NOMO-1 treated with dmso at 0.1 percent for 144 hours (cell line): ENCODE data around the gene MSTN.

Source experiments
- DNase-seq: peaks from one replicate; lab custom pipeline; 2025; ENCODE audit not compliant: unreplicated experiment; lab: John Stamatoyannopoulos, UW

MSTN gene

GRCh38 chr2:190062601-190063000 lies at the start of gene MSTN:
Gene MSTN, minus strand, starts transcription at chr2:190062729. Its CDS starts 133 bp downstream, at chr2:190062596.
- no peak for DNase-seq

DNA sequence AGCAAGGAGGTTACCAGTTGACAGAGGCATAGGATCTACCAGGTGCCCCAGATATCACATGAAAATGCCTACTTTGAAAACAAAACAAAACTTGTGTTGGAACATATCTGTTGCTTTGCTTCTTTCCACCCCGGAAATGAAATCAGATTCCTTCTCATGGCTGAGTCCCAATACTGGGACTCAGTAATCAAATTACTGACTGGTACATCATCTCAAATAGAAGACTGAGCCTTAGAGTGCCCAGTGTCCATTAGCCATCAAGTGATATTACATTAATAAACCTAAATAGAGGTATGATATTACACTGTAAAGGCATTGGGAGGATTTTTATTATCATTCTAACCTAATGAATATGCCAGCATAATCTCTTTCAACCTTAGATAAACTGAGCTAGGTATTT lies 48.6 kb upstream of the MSTN start:
- no peak for DNase-seq

DNA sequence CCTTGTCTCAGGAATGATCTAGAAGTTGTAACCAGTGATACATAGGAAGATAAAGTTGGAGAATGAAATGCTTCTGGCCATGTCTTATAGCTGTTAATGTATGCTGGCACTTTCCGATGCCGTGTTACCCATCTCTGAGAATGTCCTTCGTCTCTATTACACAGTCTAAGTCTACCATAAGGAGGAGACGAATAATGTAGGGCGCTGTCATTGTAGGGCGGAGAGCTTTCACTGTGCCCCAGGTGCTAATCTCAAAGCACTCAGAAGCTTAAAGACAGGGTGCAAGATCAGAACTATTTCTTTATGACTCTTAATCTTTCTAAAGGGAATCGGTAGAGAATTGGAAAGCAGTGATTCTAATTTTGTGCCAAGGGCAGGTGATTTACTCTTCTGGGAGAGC lies 48.2 kb upstream of the MSTN start:
- DNase-seq, result no peak

- no peak for DNase-seq
Observed at GRCh38 chr2:190110131-190110530, 47.6 kb upstream of the MSTN start.

DNA sequence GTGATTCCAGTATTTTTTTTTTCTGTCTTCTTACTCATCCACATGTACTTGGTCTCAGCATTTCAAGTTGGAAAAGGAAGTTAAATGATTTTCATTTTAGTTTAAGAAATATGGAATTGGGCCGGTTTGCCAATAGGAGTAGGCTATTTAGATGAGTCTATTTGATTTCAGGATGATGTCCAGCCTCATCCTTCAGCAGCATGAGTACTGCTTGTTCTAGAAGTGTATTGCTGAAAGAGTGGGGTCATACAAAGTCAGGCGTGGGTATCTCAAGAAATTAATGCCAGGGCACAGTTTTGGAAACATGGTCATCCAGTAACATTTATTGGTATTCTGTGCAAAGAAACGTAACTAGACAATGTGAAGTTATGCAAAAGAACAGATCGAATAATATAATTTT lies 44.9 kb upstream of the MSTN start:
- DNase-seq, result no peak

- no peak for DNase-seq
Observed at GRCh38 chr2:190106783-190107182, 44.3 kb upstream of the MSTN start.

DNA sequence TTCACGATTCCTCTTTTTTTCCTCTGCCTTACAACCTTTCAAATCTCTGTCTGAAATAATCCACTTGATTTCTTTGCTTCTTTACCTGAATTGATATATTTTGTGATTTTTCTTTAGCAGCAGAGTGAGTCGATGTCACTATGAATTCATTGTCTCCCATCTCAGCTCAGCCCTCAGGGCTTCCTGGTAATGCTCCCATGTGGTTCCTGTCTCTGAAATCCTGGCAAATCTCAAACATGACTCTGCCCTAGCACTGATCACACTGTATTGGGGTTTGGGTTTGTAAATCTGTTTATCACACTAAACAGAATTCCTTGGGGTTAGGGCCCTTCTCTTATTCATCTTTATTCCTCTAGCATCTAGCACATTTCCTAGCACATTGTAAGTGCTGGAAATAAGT lies 43.0 kb upstream of the MSTN start:
- no peak for DNase-seq

- DNase-seq, result no peak
Observed at GRCh38 chr2:190103144-190103543, 40.6 kb upstream of the MSTN start.

DNA sequence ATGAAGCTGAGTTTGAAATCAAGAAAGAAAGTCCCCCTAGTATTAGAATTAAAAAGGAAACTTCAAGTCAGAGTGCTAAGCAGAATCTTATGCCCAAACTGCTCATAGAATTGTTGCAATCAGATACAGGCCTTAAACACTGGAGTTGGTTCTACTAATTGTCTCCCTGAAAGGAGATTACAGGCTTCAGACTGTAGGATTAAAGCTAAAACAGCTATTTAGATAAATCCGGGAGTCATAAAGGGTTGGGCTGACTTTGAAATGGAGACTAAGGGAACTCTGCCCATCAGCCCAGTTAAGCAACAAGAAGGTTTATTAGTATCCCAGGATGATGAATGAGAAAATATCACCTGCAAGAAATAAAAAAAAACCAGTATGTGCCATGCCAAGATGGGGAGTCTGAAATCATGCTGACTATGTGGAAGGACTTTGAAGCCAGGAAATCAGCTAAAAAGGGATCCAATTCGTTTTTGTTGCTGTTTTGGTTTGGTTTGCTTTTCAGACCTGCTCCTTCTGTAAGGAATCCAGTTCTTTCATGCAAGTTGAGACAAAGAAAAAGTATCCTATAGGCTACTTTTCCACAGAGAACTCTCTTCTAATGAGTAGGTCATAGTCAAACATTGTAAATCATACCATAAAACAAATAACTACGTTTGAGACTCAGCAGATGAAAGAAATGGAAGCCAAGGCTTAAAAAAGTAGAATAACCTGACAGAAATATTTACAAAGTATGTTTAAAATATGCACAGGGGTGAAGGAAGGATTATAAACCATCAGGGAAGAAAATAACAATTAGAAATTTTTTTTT lies 37.6 kb upstream of the MSTN start:
- DNase-seq, result no peak

- DNase-seq, result no peak
Observed at GRCh38 chr2:190098851-190099250, 36.3 kb upstream of the MSTN start.

DNA sequence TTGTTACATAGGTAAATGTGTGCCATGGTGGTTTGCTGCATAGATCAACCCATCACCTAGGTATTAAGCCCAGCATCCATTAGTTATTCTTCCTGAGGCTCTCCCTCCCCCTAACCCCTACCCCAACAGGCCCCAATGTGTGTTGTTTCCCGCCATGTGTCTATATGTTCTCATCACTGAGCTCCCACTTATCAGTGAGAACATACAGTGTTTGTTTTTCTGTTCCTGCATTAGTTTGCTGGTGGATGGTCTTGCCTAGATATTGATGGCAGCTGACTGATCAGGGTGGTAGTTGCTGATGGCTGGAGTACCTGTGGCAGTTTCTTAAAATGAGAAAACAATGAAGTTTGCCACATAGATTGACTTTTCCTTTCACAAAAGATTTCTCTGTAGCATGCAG lies 34.6 kb upstream of the MSTN start:
- DNase-seq, result no peak

- DNase-seq, result no peak
Observed at GRCh38 chr2:190094316-190094871, 31.9 kb upstream of the MSTN start.

GRCh38 chr2:190093793-190094192 lies 31.3 kb upstream of the MSTN start:
- no peak for DNase-seq

- no peak for DNase-seq
Observed at GRCh38 chr2:190090148-190090547, 27.6 kb upstream of the MSTN start.

- peak; percentile 11 for DNase-seq
Observed at GRCh38 chr2:190088917-190089316, 26.4 kb upstream of the MSTN start.

DNA sequence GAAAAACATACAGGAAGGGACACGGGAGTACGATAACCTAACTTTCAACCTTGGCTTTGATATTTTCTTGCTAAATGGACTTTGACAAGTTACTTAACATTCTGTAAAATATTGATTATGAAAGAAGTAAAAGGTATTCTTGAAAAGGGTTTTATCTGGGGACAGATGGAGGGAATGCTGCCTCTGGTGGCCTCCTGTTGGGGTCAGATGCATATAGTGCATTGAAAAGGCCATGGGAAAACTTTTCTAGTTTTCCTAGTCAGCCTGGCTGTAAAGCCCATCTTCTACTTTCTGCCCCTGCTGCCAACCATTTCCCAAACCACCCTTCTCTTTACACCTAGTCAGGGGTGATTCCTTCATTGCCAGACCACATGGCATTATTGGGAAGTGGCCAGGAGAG lies 22.2 kb upstream of the MSTN start:
- DNase-seq, result no peak

GRCh38 chr2:190082118-190082517 lies 19.6 kb upstream of the MSTN start:
- DNase-seq, result no peak

DNA sequence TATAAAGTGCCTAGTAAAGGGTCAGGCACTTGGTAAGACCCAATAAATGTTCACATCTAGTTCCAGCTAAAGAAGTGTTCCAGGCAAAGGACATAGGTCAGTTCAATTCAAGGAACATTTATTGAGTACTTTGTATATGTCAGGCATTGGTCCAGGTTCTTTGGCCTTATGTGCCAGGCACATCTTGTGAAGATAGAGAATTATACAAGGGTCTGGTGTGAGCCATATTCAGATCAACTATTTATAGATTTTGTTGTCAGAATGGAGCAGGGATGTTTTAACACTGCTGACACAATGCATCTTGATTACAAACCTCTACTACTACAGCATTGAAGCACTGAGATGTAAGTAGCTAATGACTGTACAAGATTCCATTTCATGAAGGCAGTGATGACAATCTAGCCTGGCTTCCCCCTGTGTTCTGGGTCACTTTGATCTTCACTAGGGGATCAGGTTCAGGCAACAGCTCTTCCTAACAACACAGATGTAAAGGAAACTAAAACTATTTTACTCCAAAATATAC lies 18.1 kb upstream of the MSTN start:
- DNase-seq, result no peak

GRCh38 chr2:190079160-190079559 lies 16.6 kb upstream of the MSTN start:
- no peak for DNase-seq

- no peak for DNase-seq
Observed at GRCh38 chr2:190075623-190076022, 13.1 kb upstream of the MSTN start.

GRCh38 chr2:190069936-190070696 lies 7.6 kb upstream of the MSTN start:
- peak; percentile 26 for DNase-seq

GRCh38 chr2:190068764-190069163 lies 6.2 kb upstream of the MSTN start:
- DNase-seq, result no peak
